ENCODE data around the gene TCEAL6. TPM values are rescaled to one million over a fixed set of nuclear protein-coding genes. Genes with fewer than 3 reads are reported as not detected.
"Not testable (repeated sequence)": the region's sequence is repeated elsewhere in the genome, so short reads cannot be mapped to it uniquely, and the experiment has no call there.

TCEAL6 gene
- not detected for polyA plus RNA-seq (2013, experiment 1 of 2)
- polyA plus RNA-seq (2013, experiment 2 of 2), result not detected

- not testable (repeated sequence) for H4K91ac ChIP-seq (ENCODE audit: low read length); H3K4me3 ChIP-seq (ENCODE audit: insufficient read depth in 1 of 2, low read depth in 1 of 2, low read length in 2 of 2); H2AFZ ChIP-seq (ENCODE audit: low read depth, low read length); H3K14ac ChIP-seq (ENCODE audit: low read length in 2 of 2); H3K27ac ChIP-seq (ENCODE audit: low read length, poor library complexity, severe bottlenecking); H3K23ac ChIP-seq (ENCODE audit: low read length in 2 of 2); H2AK5ac ChIP-seq (ENCODE audit: low read length, severe bottlenecking); H3K36me3 ChIP-seq (ENCODE audit: control insufficient read depth in 1 of 2, insufficient read depth in 2 of 2, low read depth in 1 of 2, low read length in 2 of 2); DNase-seq; H3K4ac ChIP-seq (ENCODE audit: low read depth in 1 of 2, low read length in 2 of 2); H3K4me2 ChIP-seq (ENCODE audit: low read length, poor library complexity, severe bottlenecking); H2BK15ac ChIP-seq (ENCODE audit: low read depth, poor library complexity, severe bottlenecking); H3K4me1 ChIP-seq (ENCODE audit: control insufficient read depth, insufficient read depth, low read depth, low read length); H3K18ac ChIP-seq (ENCODE audit: low read depth in 1 of 2, low read length in 2 of 2); H2BK5ac ChIP-seq (ENCODE audit: low read depth, low read length, poor library complexity, severe bottlenecking); H3K9me3 ChIP-seq (ENCODE audit: control insufficient read depth, low read length); H3K9ac ChIP-seq (ENCODE audit: low read length); H4K8ac ChIP-seq (ENCODE audit: low read length); H3K79me1 ChIP-seq (replicated peaks; ENCODE audit: low read length, poor library complexity, severe bottlenecking); H2BK12ac ChIP-seq (ENCODE audit: low read length in 2 of 2); H2BK120ac ChIP-seq (ENCODE audit: low read depth, low read length)
- peaks cover 0 to 22% of the 10 kb centered on the region in 2 experiments for H3K27me3 ChIP-seq (ENCODE audit: control insufficient read depth in 1 of 2, insufficient read depth in 1 of 2, low read length in 2 of 2)
- WGBS, result no CpG with 5 or more reads among the region's 31 CpGs
Measured at GRCh38 chrX:102142274-102142673, at the start of gene TCEAL6. TCEAL6 (minus strand) TSS chrX:102142481.

GRCh38 chrX:102185967-102186720, 43.9 kb upstream of the TCEAL6 start:
- Histone ChIP-seq H2BK12ac (ENCODE audit: low read length in 2 of 2) (no peak overlapping the region), H2BK15ac (ENCODE audit: low read depth, poor library complexity, severe bottlenecking) (no peak overlapping the region), H3K4me1 (ENCODE audit: control insufficient read depth, insufficient read depth, low read depth, low read length) (no peaks in the 10 kb centered on the region), H4K8ac (ENCODE audit: low read length) (no peak overlapping the region), H3K27me3 (ENCODE audit: control insufficient read depth in 1 of 2, insufficient read depth in 1 of 2, low read length in 2 of 2) (no peaks in the 10 kb centered on the region), H3K9me3 (ENCODE audit: control insufficient read depth, low read length) (peaks cover 2% of the 10 kb centered on the region), H2AK5ac (ENCODE audit: low read length, severe bottlenecking) (no peak overlapping the region), H3K14ac (ENCODE audit: low read length in 2 of 2) (no peak overlapping the region), H2AFZ (ENCODE audit: low read depth, low read length) (no peak overlapping the region), H3K9ac (ENCODE audit: low read length) (no peak overlapping the region), H3K79me1 (replicated peaks; ENCODE audit: low read length, poor library complexity, severe bottlenecking) (no peaks in the 10 kb centered on the region), H3K18ac (ENCODE audit: low read depth in 1 of 2, low read length in 2 of 2) (no peak overlapping the region), H3K23ac (ENCODE audit: low read length in 2 of 2) (no peak overlapping the region), H3K27ac (ENCODE audit: low read length, poor library complexity, severe bottlenecking) (no peak overlapping the region), H2BK120ac (ENCODE audit: low read depth, low read length) (no peak overlapping the region), H4K91ac (ENCODE audit: low read length) (no peak overlapping the region), H3K4ac (ENCODE audit: low read depth in 1 of 2, low read length in 2 of 2) (no peak overlapping the region), H3K4me3 (ENCODE audit: insufficient read depth in 1 of 2, low read depth in 1 of 2, low read length in 2 of 2) (no peak overlapping the region), H3K4me2 (ENCODE audit: low read length, poor library complexity, severe bottlenecking) (no peak overlapping the region), H3K36me3 (ENCODE audit: control insufficient read depth in 1 of 2, insufficient read depth in 2 of 2, low read depth in 1 of 2, low read length in 2 of 2) (no peaks in the 10 kb centered on the region), H2BK5ac (ENCODE audit: low read depth, low read length, poor library complexity, severe bottlenecking) (no peak overlapping the region)
- no peak for DNase-seq
- WGBS, result 61% methylated on average over 3 of the region's 7 CpGs

- H2AK5ac ChIP-seq (ENCODE audit: low read length, severe bottlenecking), result no peak within 1 kb of the TSS
- no peak within 1 kb of the TSS for H3K27ac ChIP-seq (ENCODE audit: low read length, poor library complexity, severe bottlenecking)
- H3K27me3 ChIP-seq (ENCODE audit: control insufficient read depth in 1 of 2, insufficient read depth in 1 of 2, low read length in 2 of 2), result peaks cover 0 to 19% of the 10 kb centered on the region in 2 experiments
- H3K36me3 ChIP-seq (ENCODE audit: control insufficient read depth in 1 of 2, insufficient read depth in 2 of 2, low read depth in 1 of 2, low read length in 2 of 2), result no peaks in the 10 kb centered on the region
- H2BK12ac ChIP-seq (ENCODE audit: low read length in 2 of 2), result no peak within 1 kb of the TSS
- no peak within 1 kb of the TSS for H2AFZ ChIP-seq (ENCODE audit: low read depth, low read length)
- no peak within 1 kb of the TSS for H3K9ac ChIP-seq (ENCODE audit: low read length)
- H3K79me1 ChIP-seq (replicated peaks; ENCODE audit: low read length, poor library complexity, severe bottlenecking), result no peaks in the 10 kb centered on the region
- H2BK15ac ChIP-seq (ENCODE audit: low read depth, poor library complexity, severe bottlenecking), result no peak within 1 kb of the TSS
- no peak within 1 kb of the TSS for H3K18ac ChIP-seq (ENCODE audit: low read depth in 1 of 2, low read length in 2 of 2)
- H4K8ac ChIP-seq (ENCODE audit: low read length), result no peak within 1 kb of the TSS
- H2BK120ac ChIP-seq (ENCODE audit: low read depth, low read length), result no peak within 1 kb of the TSS
- H3K4me2 ChIP-seq (ENCODE audit: low read length, poor library complexity, severe bottlenecking), result no peak within 1 kb of the TSS
- no peak within 1 kb of the TSS for H3K14ac ChIP-seq (ENCODE audit: low read length in 2 of 2)
- no peak for DNase-seq
- 94% methylated on average over 9 of the region's 15 CpGs for WGBS
- H2BK5ac ChIP-seq (ENCODE audit: low read depth, low read length, poor library complexity, severe bottlenecking), result no peak within 1 kb of the TSS
- no peak within 1 kb of the TSS for H4K91ac ChIP-seq (ENCODE audit: low read length)
- no peak within 1 kb of the TSS for H3K23ac ChIP-seq (ENCODE audit: low read length in 2 of 2)
- no peaks in the 10 kb centered on the region for H3K4me1 ChIP-seq (ENCODE audit: control insufficient read depth, insufficient read depth, low read depth, low read length)
- H3K4ac ChIP-seq (ENCODE audit: low read depth in 1 of 2, low read length in 2 of 2), result no peak within 1 kb of the TSS
- H3K4me3 ChIP-seq (ENCODE audit: insufficient read depth in 1 of 2, low read depth in 1 of 2, low read length in 2 of 2), result peak within 1 kb of the TSS in 1 of 2 experiments; percentile 68
- H3K9me3 ChIP-seq (ENCODE audit: control insufficient read depth, low read length), result no peaks in the 10 kb centered on the region
Measured at GRCh38 chrX:102155806-102156179, 13.5 kb upstream of the TCEAL6 start, which contains the start of gene BEX5. BEX5 (minus strand) TSS chrX:102155977; CDS start chrX:102154265, 1,712 bp downstream.

GRCh38 chrX:102154900-102155805, 12.9 kb upstream of the TCEAL6 start:
- H2BK12ac ChIP-seq (ENCODE audit: low read length in 2 of 2), result no peak overlapping the region
- H2AFZ ChIP-seq (ENCODE audit: low read depth, low read length), result no peak overlapping the region
- H3K23ac ChIP-seq (ENCODE audit: low read length in 2 of 2), result no peak overlapping the region
- no peak overlapping the region for H3K27ac ChIP-seq (ENCODE audit: low read length, poor library complexity, severe bottlenecking)
- peaks cover 0 to 19% of the 10 kb centered on the region in 2 experiments for H3K27me3 ChIP-seq (ENCODE audit: control insufficient read depth in 1 of 2, insufficient read depth in 1 of 2, low read length in 2 of 2)
- no peak overlapping the region for H3K14ac ChIP-seq (ENCODE audit: low read length in 2 of 2)
- H3K4ac ChIP-seq (ENCODE audit: low read depth in 1 of 2, low read length in 2 of 2), result no peak overlapping the region
- no peaks in the 10 kb centered on the region for H3K36me3 ChIP-seq (ENCODE audit: control insufficient read depth in 1 of 2, insufficient read depth in 2 of 2, low read depth in 1 of 2, low read length in 2 of 2)
- WGBS, result 90% methylated on average over 19 of the region's 32 CpGs
- no peak overlapping the region for H2BK15ac ChIP-seq (ENCODE audit: low read depth, poor library complexity, severe bottlenecking)
- no peak overlapping the region for H4K8ac ChIP-seq (ENCODE audit: low read length)
- no peak overlapping the region for H3K4me2 ChIP-seq (ENCODE audit: low read length, poor library complexity, severe bottlenecking)
- DNase-seq, result no peak
- H2BK5ac ChIP-seq (ENCODE audit: low read depth, low read length, poor library complexity, severe bottlenecking), result no peak overlapping the region
- H3K79me1 ChIP-seq (replicated peaks; ENCODE audit: low read length, poor library complexity, severe bottlenecking), result no peaks in the 10 kb centered on the region
- H3K18ac ChIP-seq (ENCODE audit: low read depth in 1 of 2, low read length in 2 of 2), result no peak overlapping the region
- H3K9me3 ChIP-seq (ENCODE audit: control insufficient read depth, low read length), result peaks cover under 1% of the 10 kb centered on the region
- H3K4me1 ChIP-seq (ENCODE audit: control insufficient read depth, insufficient read depth, low read depth, low read length), result no peaks in the 10 kb centered on the region
- no peak overlapping the region for H4K91ac ChIP-seq (ENCODE audit: low read length)
- H3K9ac ChIP-seq (ENCODE audit: low read length), result no peak overlapping the region
- H3K4me3 ChIP-seq (ENCODE audit: insufficient read depth in 1 of 2, low read depth in 1 of 2, low read length in 2 of 2), result peak overlapping the region in 1 of 2 experiments; percentile 68
- H2BK120ac ChIP-seq (ENCODE audit: low read depth, low read length), result no peak overlapping the region
- no peak overlapping the region for H2AK5ac ChIP-seq (ENCODE audit: low read length, severe bottlenecking)

Measured in mesenchymal stem cell (in vitro differentiated cells and primary cell).